Heart right ventricle (tissue), 16 donors: Measurements from ENCODE around the gene MRPL45. TPM values are rescaled to one million over a fixed set of nuclear protein-coding genes. Genes with fewer than 3 reads are reported as not detected.
"Not testable (repeated sequence)": the region's sequence is repeated elsewhere in the genome, so short reads cannot be mapped to it uniquely, and the experiment has no call there.

Experiments
- ATAC-seq, 8 donors: fragments of 200-7000 bp; cut with Tn5 transposase; one replicate each; pipeline ENCODE4 v1.9.1; 2020; ENCODE audit warnings: mild to moderate bottlenecking in 8 of 8, moderate library complexity in 8 of 8, moderate number of reproducible peaks in 1 of 8
- DNase-seq, 2 donors: peaks; one replicate each; pipeline ENCODE4 v3.0.0-alpha.2; 2020
- H3K27ac ChIP-seq, 10 donors: fragments of 200-600 bp; sonication (generic) in 2 of 10; one replicate each; pipeline versions ENCODE4 v1.5.0 to v1.8.0; 2020 to 2022; ENCODE audit warnings: mild to moderate bottlenecking in 3 of 10
- H3K27me3 ChIP-seq, 7 donors: fragments of 200-600 bp; one replicate each; pipeline ENCODE4 v1.8.0; 2021 to 2022; ENCODE audit warnings: mild to moderate bottlenecking in 2 of 7
- H3K36me3 ChIP-seq, 9 donors: fragments of 200-600 bp; sonication (generic) in 1 of 9; one replicate each; pipeline versions ENCODE4 v1.5.0 to v1.8.0; 2020 to 2022; ENCODE audit warnings: mild to moderate bottlenecking in 2 of 9
- H3K4me1 ChIP-seq, 9 donors: fragments of 200-600 bp; sonication (generic) in 1 of 9; one replicate each; pipeline versions ENCODE4 v1.5.0 to v1.8.0; 2020 to 2022; ENCODE audit warnings: mild to moderate bottlenecking in 4 of 9
- H3K4me3 ChIP-seq, 10 donors: fragments of 200-600 bp; sonication (generic) in 2 of 10; one replicate each; pipeline versions ENCODE4 v1.5.0 to v1.8.0; 2020 to 2022; ENCODE audit warnings: mild to moderate bottlenecking in 7 of 10, moderate library complexity in 2 of 10
- H3K9me3 ChIP-seq, 11 donors: fragments of 200-600 bp in 10 of 11; sonication (generic) in 2 of 11; one replicate each; pipeline versions ENCODE4 v1.5.0 to v1.8.0; 2013 to 2022; ENCODE audit warnings: mild to moderate bottlenecking in 2 of 11, control low read depth in 1 of 11, moderate library complexity in 1 of 11
- CTCF ChIP-seq, 9 donors: fragments of 200-600 bp; sonication (generic) in 2 of 9; IDR thresholded peaks; one replicate each; pipeline versions ENCODE4 v1.5.0 to v1.8.0; 2021 to 2022; ENCODE audit warnings: antibody characterized with exemption in 9 of 9, mild to moderate bottlenecking in 5 of 9, moderate library complexity in 1 of 9
- WGBS, 2 donors: extraction: QIAGEN DNeasy Blood & Tissue Kit; methylation state at CpG; one replicate each; pipeline ENCODE4 v1.1.7; 2013; ENCODE audit warnings: inconsistent platforms in 1 of 2; 5-methylcytosine and 5-hydroxymethylcytosine counted together
- intact Hi-C, 10 donors: fragments of 100-400 bp; cut with DNase I; formaldehyde crosslinking; loops; one replicate each; pipeline versions ENCODE4 v1.11.1 to v1.14.2; 2022
- polyA plus RNA-seq, 2 donors: library from polyadenylated mRNA; stranded (reverse); fragments of 200-250 nt; gene quantifications; one replicate each; pipeline ENCODE4 v1.2.3, GENCODE V29; 2013
- total RNA-seq, 10 donors: library from RNA; stranded (reverse); fragmentation: NEBNext Ultra II Directional in 3 of 10; extraction: Animal tissue kit (Norgen Biotek cat#: 25700) in 3 of 10; gene quantifications; one replicate each; pipeline versions ENCODE4 v1.2.1 to v1.2.4, GENCODE V29; 2021 to 2023
- donor health status: Arrhythmogenic right ventricular cardiomyopathy.
- donor health status: ischemic (EF 13 %, LVEDD 7.1; RV severe dilation, severe dysfunction).
- donor health status: healthy with polysubstance abuse.
- donor health status: DM: no; HTN: yes; CAD: no.
- donor health status: DM: no; HTN: no; CAD: no.
- donor health status: ischemic (EF 25% LVEDD 6.9; RV normal size, moderate dysfunction).
- donor health status: ischemic (EF 25% LVEDD 5.7; RV mildly dilated, moderate dysfunction).
- donor health status: healthy.
- donor health status: DM: yes; HTN: yes; CAD: no.
- donor health status: Ischemic cardiomyopathy.
- donor health status: ischemic (EF 35%, LVEDD 5.7; RV mildly dilated, moderate dysfunction).
- donor health status: nonischemic (EF 11% LVEDD 7.7; RV severe dilation, severe dysfunction).
- donor health status: DM: yes; HTN: yes; CAD: no.
- donor health status: PGD.
- donor health status: ischemic (EF 29% LVEDD 5.4; RV normal size, mild dysfunction).
- donor health status: nonischemic (EF 23%, LVEDD 6.1; RV moderate dilation, normal function).

Gene MRPL45
- total and polyA plus RNA-seq, 12 donors = 16.0 to 44.6 (median 38.1) TPM

- H3K9me3 ChIP-seq, H3K36me3 ChIP-seq, H3K27me3 ChIP-seq, intact Hi-C loops, H3K4me3 ChIP-seq: not testable (repeated sequence)
- ATAC-seq (peak; percentile 82 to 96 (median 90)), DNase-seq (peak; percentile 31 to 62)
- WGBS, 2 donors = 21 to 24% methylated on average over 8 of the region's 11 CpGs
- Histone ChIP-seq H3K27ac (peak overlapping the region in 4 of 10 donors; percentile 26 to 52 (median 39)), H3K4me1 (peaks cover 0 to 11% (median 5%) of the 10 kb centered on the region in 9 donors)
Measured at GRCh38 chr17:38286501-38287091, 10.4 kb upstream of the MRPL45 start.

DNA sequence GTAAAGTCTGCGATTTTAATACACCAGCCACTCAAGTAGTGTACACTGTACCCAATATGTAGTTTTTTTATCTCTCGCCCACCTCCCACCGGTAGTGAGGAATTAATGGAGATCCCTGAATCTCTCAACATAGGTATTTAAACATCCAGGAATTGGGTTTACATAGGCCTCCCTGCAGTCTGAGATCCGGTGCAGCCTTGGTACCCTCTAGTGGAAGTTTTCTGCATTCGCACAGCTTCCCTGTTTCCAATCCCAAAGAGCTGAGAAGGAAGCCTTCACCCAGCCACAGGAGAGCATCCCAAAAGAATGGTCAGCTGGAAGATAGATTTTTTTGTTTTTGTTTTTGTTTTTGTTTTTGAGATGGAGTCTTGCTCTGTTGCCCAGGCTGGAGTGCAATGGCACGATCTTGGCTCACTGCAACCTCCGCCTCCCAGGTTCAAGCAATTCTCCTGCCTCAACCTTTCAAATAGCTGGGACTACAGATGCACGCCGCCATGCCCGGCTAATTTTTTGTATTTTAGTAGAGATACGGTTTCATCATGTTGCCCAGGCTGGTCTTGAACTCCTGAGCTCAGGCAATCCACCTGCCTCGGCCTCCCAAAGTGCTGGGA, 8.6 kb upstream of the MRPL45 start:
- 55 to 64% methylated on average over 10 to 12 of the region's 12 CpGs for WGBS, 2 donors
- intact Hi-C loops, H3K27ac ChIP-seq, H3K27me3 ChIP-seq, H3K36me3 ChIP-seq, DNase-seq, H3K4me3 ChIP-seq, H3K9me3 ChIP-seq: not testable (repeated sequence)
- ATAC-seq = peak in 5 of 8 donors; percentile 49 to 66 (median 57)
- H3K4me1 ChIP-seq = peaks cover 0 to 11% (median 5%) of the 10 kb centered on the region in 9 donors
- TF ChIP-seq CTCF (IDR thresholded peaks at IDR 0.05) = peak in 6 of 9 donors; percentile 38 to 48 (median 40)

- DNase-seq, H3K9me3 ChIP-seq, intact Hi-C loops, H3K36me3 ChIP-seq, H3K4me3 ChIP-seq, H3K27ac ChIP-seq, ATAC-seq, H3K27me3 ChIP-seq: not testable (repeated sequence)
- 88 to 90% methylated on average over 1 of the region's 1 CpG for WGBS, 2 donors
- peaks cover 0 to 11% (median 5%) of the 10 kb centered on the region in 9 donors for H3K4me1 ChIP-seq
Measured at GRCh38 chr17:38289760-38290159, 7.2 kb upstream of the MRPL45 start.

DNA sequence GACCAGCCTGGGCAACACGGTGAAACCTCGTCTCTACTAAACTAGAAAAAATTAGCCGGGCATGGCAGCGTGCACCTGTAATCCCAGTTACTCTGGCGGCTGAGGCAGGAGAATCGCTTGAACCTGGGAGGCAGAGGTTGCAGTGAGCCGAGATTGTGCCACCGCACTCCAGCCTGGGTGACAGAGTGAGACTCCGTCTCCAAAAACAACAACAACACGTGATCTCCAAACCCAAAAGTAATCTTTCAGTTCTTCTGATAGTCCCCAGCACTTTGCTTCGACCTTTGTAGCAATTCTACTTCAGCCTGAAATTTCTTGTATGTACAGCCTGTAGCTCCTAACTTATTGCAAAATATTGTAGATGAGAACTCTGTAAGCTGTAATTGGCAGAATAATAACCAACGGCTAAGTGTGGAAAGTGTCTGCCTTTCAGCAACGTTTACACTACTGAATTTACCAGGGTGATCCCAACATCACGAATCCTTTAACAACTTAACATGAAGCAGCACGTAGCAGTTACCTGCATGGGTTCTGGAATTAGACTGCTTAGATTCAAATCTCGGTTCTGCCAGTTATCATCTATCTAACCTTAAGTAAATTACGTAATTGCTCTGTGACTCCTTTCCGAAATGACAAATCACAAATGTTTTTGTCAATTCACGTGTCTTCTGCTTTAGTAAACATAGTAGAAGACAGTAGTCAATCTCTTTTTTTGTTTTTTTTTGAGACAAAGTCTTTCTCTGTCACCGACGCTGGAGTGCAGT, 1.2 kb upstream of the MRPL45 start:
- H3K4me1 ChIP-seq, ATAC-seq, intact Hi-C loops, H3K9me3 ChIP-seq, H3K4me3 ChIP-seq, H3K27me3 ChIP-seq, DNase-seq: not testable (repeated sequence)
- WGBS, 2 donors = 77 to 79% methylated on average over 20 of the region's 21 CpGs
- H3K27ac ChIP-seq = peak overlapping the region in 2 of 10 donors; percentile 76 to 85
- peaks cover 0 to 13% (median 0%) of the 10 kb centered on the region in 9 donors for H3K36me3 ChIP-seq

- Histone ChIP-seq H3K36me3 (peaks cover 0 to 89% (median 8%) of the 10 kb centered on the region in 9 donors), H3K27ac (no peak overlapping the region), H3K9me3 (no peaks in the 10 kb centered on the region), H3K27me3 (no peaks in the 10 kb centered on the region), H3K4me1 (no peaks in the 10 kb centered on the region), H3K4me3 (no peak overlapping the region)
- TF ChIP-seq CTCF (IDR thresholded peaks at IDR 0.05) = no peak
- DNase-seq (no peak), ATAC-seq (no peak)
- intact Hi-C loops = no loop called here
- WGBS, 2 donors = 67 to 83% methylated on average over 3 of the region's 3 CpGs
Measured at GRCh38 chr17:38315497-38315896, 18.5 kb downstream of the MRPL45 start.
